Activated B cell treated with CpG ODN at 0.5 μM for 24 hours (primary cell): ENCODE data around the gene LENG8. TPM values are rescaled to one million over a fixed set of nuclear protein-coding genes. Genes with fewer than 3 reads are reported as not detected.

Experiments
- ATAC-seq: fragments of 200-7000 bp; cut with Tn5 transposase; one replicate; pipeline ENCODE4 v1.10.0; 2021; ENCODE audit warnings: low read depth, mild to moderate bottlenecking, moderate library complexity
- CTCF ChIA-PET: fragments of 350-600 bp; sonication (Branson Sonifier 250); formaldehyde crosslinking; loops from one replicate; lab custom pipeline; 2021; ENCODE audit warnings: antibody characterized with exemption; lab: Charles Lee
- POLR2A ChIA-PET: fragments of 350-600 bp; sonication (Branson Sonifier 250); formaldehyde crosslinking; loops from one replicate; lab custom pipeline; 2021; ENCODE audit warnings: antibody characterized with exemption; lab: Charles Lee
- DNase-seq: peaks from one replicate; pipeline ENCODE4 v3.0.0; 2022
- H3K27ac Mint-ChIP-seq: one replicate; pipeline ENCODE4 v1.8.0; 2020; ENCODE audit warnings: mixed read lengths
- H3K27me3 Mint-ChIP-seq: one replicate; pipeline ENCODE4 v1.8.0; 2021; ENCODE audit warnings: mixed read lengths
- H3K36me3 Mint-ChIP-seq: one replicate; pipeline ENCODE4 v1.8.0; 2021; ENCODE audit warnings: low read depth, mixed read lengths
- H3K4me1 Mint-ChIP-seq: one replicate; pipeline ENCODE4 v1.8.0; 2021; ENCODE audit warnings: mixed read lengths
- H3K4me3 Mint-ChIP-seq: one replicate; pipeline ENCODE4 v1.8.0; 2020; ENCODE audit warnings: mild to moderate bottlenecking, mixed read lengths
- H3K9me3 Mint-ChIP-seq: one replicate; pipeline ENCODE4 v1.8.0; 2020; ENCODE audit warnings: mixed read lengths
- CTCF ChIP-seq: fragments of 200-600 bp; IDR thresholded peaks from one replicate; pipeline ENCODE4 v1.8.0; 2022; ENCODE audit warnings: antibody characterized with exemption, mild to moderate bottlenecking
- intact Hi-C: fragments of 100-400 bp; cut with micrococcal nuclease; formaldehyde crosslinking; loops from one replicate; pipeline ENCODE4 v1.15.1; 2024
- total RNA-seq: library from RNA; stranded (reverse); gene quantifications from 2 replicates; pipeline ENCODE4 v1.2.3, GENCODE V29; 2022

Gene LENG8
- total RNA-seq, 1 donor from 2014 or later, result 363 TPM

DNA sequence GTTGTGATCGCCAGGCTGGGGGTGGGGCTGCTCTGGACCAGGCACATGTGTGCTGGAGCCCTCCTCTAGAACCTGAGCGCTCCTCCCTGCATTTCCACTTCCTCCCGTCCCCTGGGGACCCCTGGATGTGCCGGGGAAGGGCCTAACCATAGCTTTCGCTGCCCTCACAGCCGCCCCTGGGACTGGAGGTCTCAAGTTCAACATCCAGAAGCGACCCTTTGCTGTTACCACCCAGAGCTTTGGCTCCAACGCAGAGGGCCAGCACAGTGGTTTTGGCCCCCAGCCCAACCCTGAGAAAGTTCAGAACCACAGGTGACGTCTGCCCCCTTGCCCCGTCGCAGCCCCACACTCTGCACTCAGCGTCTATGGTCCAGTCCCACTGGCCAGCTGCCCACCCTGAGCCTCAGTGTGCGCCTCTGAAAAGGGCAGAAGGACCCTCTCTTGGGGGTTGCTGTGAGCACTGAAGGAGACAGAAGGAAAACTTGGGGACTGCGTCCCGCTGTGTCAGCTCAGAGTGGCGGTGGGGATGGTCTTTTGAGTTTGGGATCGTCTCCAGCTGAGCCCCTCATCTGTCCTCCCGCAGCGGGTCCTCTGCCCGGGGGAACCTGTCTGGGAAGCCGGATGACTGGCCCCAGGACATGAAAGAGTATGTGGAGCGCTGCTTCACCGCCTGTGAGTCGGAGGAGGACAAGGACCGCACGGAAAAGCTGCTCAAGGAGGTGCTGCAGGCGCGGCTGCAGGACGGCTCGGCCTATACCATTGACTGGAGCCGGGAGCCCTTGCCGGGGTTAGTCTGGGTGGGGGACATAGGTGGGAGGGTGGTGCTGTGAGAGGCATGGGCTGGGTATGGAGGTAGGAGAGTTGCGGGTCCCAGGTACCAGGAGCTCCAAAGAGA, 6.0 kb downstream of the LENG8 start:
- DNase-seq, result no peak
- ATAC-seq, result no peak
- POLR2A ChIA-PET, result interaction anchor here (0.5 to 0.6 kb wide), 2 partner anchors 296 to 348 kb away, joined by 3 read pairs; no protein-coding TSS in a partner anchor
- no peak overlapping the region for H3K27ac Mint-ChIP-seq
- intact Hi-C loops, result no loop called here
- no peak overlapping the region for H3K4me3 Mint-ChIP-seq
- H3K9me3 Mint-ChIP-seq, result no peaks in the 10 kb centered on the region
- H3K36me3 Mint-ChIP-seq, result peaks cover 93% of the 10 kb centered on the region
- no peaks in the 10 kb centered on the region for H3K27me3 Mint-ChIP-seq
- no peak for TF ChIP-seq CTCF
- H3K4me1 Mint-ChIP-seq, result peaks cover 36% of the 10 kb centered on the region
- CTCF ChIA-PET, result no interaction called here

DNA sequence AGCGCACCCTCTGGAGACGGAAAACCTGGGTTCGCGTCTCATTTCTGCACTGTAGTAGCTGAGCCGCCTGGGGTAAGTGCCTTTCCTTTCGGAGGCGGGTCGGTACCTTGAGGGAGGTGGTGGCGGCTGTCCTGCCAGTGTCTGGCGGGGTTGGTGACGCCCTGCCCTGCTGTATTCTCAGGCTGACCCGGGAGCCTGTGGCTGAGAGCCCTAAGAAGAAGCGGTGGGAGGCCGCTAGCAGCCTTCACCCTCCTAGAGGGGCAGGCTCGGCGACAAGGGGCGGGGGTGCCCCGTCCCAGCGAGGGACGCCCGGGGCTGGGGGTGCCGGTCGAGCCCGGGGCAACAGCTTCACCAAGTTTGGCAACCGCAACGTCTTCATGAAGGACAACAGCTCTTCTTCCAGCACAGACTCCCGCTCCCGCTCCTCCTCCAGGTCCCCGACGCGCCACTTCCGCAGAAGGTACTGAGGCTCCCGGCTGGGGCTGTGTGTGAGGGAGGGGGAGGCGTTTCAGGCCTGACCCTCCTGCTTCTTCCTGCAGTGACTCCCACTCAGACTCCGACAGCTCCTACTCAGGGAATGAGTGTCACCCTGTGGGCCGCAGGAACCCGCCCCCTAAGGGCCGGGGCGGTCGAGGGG, 6.9 kb downstream of the LENG8 start:
- intact Hi-C loops, result no loop called here
- H3K36me3 Mint-ChIP-seq, result peaks cover 92% of the 10 kb centered on the region
- DNase-seq (no peak), ATAC-seq (no peak)
- no peak overlapping the region for H3K27ac Mint-ChIP-seq
- no peak for TF ChIP-seq CTCF
- no peaks in the 10 kb centered on the region for H3K9me3 Mint-ChIP-seq
- no peaks in the 10 kb centered on the region for H3K27me3 Mint-ChIP-seq
- peaks cover 27% of the 10 kb centered on the region for H3K4me1 Mint-ChIP-seq
- ChIA-PET POLR2A (no interaction called here), CTCF (no interaction called here)
- H3K4me3 Mint-ChIP-seq, result no peak overlapping the region

DNA sequence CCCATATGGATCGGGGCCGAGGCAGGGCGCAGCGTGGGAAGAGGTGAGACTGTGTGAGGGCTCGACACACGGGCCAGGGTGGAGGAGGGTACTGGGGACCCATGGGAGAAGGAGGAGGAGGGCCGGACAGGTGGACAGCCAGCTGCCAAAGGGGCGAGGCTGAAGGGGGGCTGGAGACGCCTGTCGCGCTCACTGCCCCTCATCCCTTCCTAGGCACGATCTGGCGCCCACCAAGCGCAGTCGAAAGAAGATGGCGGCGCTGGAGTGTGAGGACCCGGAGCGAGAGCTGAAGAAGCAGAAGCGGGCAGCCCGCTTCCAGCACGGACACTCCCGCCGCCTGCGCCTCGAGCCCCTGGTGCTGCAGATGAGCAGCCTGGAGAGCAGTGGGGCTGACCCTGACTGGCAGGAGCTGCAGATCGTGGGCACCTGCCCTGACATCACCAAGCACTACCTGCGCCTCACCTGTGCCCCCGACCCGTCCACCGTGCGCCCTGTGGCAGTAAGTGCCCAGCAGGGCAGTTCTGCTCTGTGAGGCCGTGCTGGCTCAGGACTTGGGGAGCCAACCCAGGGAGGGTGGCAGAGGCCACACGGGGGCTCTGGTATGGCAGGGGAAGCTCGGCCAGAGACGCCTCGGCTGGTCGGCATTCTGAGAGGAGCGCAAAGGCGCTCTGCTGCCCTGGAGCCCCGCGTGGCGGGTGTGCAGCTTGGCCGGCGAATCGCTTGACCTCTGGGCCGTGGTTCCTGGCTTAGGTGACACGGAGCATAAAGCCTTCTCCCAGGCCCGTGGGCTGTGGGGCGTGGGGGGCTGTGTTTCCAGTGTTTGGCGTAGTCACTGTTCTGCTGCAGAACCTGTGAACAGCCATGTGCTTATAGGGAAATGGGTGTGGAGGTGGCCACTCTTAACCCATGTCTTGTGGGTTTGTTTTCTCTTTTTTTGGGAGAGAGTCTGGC, 7.7 kb downstream of the LENG8 start:
- Mint-ChIP-seq H3K27ac (no peak overlapping the region), H3K4me1 (peaks cover 21% of the 10 kb centered on the region), H3K4me3 (no peak overlapping the region), H3K9me3 (no peaks in the 10 kb centered on the region), H3K27me3 (no peaks in the 10 kb centered on the region), H3K36me3 (peaks cover 92% of the 10 kb centered on the region)
- intact Hi-C loops, result no loop called here
- no peak for TF ChIP-seq CTCF
- no peak for ATAC-seq
- ChIA-PET CTCF (no interaction called here), POLR2A (no interaction called here)
- no peak for DNase-seq

- Mint-ChIP-seq H3K9me3 (no peaks in the 10 kb centered on the region), H3K27me3 (no peaks in the 10 kb centered on the region), H3K4me1 (peaks cover 20% of the 10 kb centered on the region), H3K27ac (peak overlapping the region; percentile 12), H3K4me3 (no peak overlapping the region), H3K36me3 (peaks cover 85% of the 10 kb centered on the region)
- ChIA-PET CTCF (no interaction called here), POLR2A (interaction anchor here (0.8 kb wide), 1 partner anchor 9 kb away, joined by 4 read pairs; the partner anchor contains the start of gene LENG8)
- intact Hi-C loops, result no loop called here
- TF ChIP-seq CTCF, result no peak
- no peak for DNase-seq
- ATAC-seq, result no peak
Observed at GRCh38 chr19:54457773-54458647, 9.0 kb downstream of the LENG8 start.
